HepG2 (cell line): Measurements from ENCODE around the gene ITGAE. TPM values are rescaled to one million over a fixed set of nuclear protein-coding genes. Genes with fewer than 3 reads are reported as not detected.

Experiments
- ASH2L ChIP-seq: fragments of 300-600, 200-600 bp; sonication (generic); IDR thresholded peaks from 2 replicates; pipeline ENCODE4 v1.7.0; 2017; ENCODE audit warnings: low read depth, mild to moderate bottlenecking, moderate library complexity, mixed read lengths, low read length; ENCODE audit not compliant: insufficient read length
- KDM5B ChIP-seq: sonication (generic); formaldehyde crosslinking; IDR thresholded peaks from 2 replicates; pipeline ENCODE4 v1.4.0; 2020; ENCODE audit warnings: missing genetic modification reagents, mild to moderate bottlenecking, borderline replicate concordance
- KLF16 ChIP-seq, 2 experiments: sonication (generic) in 1 of 2; formaldehyde crosslinking in 1 of 2; IDR thresholded peaks; 2 replicates each; pipeline versions ENCODE4 v1.6.1 to v1.8.0; 2016 to 2023; ENCODE audit warnings: missing genetic modification reagents in 2 of 2, missing compliant biosample characterization in 1 of 2
- MBD4 ChIP-seq: IDR thresholded peaks from 2 replicates; pipeline ENCODE4 v1.6.1; 2012; ENCODE audit warnings: low read length, inconsistent platforms, borderline replicate concordance
- MEF2D ChIP-seq: sonication (generic); formaldehyde crosslinking; IDR thresholded peaks from 2 replicates; pipeline ENCODE4 v1.5.1; 2020; ENCODE audit warnings: mild to moderate bottlenecking, missing genetic modification reagents
- NRL ChIP-seq: sonication (generic); formaldehyde crosslinking; IDR thresholded peaks from 2 replicates; pipeline ENCODE4 v1.5.0; 2020; ENCODE audit warnings: missing genetic modification reagents, mild to moderate bottlenecking, moderate library complexity, borderline replicate concordance
- PATZ1 ChIP-seq: sonication (generic); formaldehyde crosslinking; IDR thresholded peaks from 2 replicates; pipeline ENCODE4 v1.4.0; 2020; ENCODE audit warnings: missing genetic modification reagents
- PAX8 ChIP-seq: sonication (generic); formaldehyde crosslinking; IDR thresholded peaks from 2 replicates; pipeline ENCODE4 v1.8.0; 2022; ENCODE audit warnings: mild to moderate bottlenecking, missing genetic modification reagents, borderline replicate concordance
- SOX13 ChIP-seq, 3 experiments: fragments of 450-650 bp in 1 of 3; sonication (generic) in 1 of 3; formaldehyde crosslinking in 1 of 3; IDR thresholded peaks in 2 of 3; conservative IDR thresholded peaks in 1 of 3; 2 replicates each; pipeline versions ENCODE4 v1.5.0 to v1.6.1; 2016 to 2020; ENCODE audit warnings: antibody characterized with exemption in 1 of 3, mild to moderate bottlenecking in 1 of 3, missing compliant biosample characterization in 1 of 3, missing genetic modification reagents in 1 of 3, moderate library complexity in 1 of 3
- SYNCRIP ChIP-seq: fragments of 200-400 bp; formaldehyde crosslinking; IDR thresholded peaks from 2 replicates; pipeline ENCODE4 v1.6.1; 2018; ENCODE audit warnings: mild to moderate bottlenecking, low read depth, low read length; ENCODE audit not compliant: insufficient read depth
- THRA ChIP-seq: sonication (generic); formaldehyde crosslinking; IDR thresholded peaks from 2 replicates; pipeline ENCODE4 v1.4.0; 2020; ENCODE audit warnings: missing genetic modification reagents, borderline replicate concordance
- ZBTB34 ChIP-seq: sonication (generic); formaldehyde crosslinking; IDR thresholded peaks from 2 replicates; pipeline ENCODE4 v1.8.0; 2022; ENCODE audit warnings: mild to moderate bottlenecking, missing genetic modification reagents
- ZNF563 ChIP-seq: sonication (generic); formaldehyde crosslinking; IDR thresholded peaks from 2 replicates; pipeline ENCODE4 v1.8.0; 2022; ENCODE audit warnings: mild to moderate bottlenecking, moderate library complexity, missing genetic modification reagents
- ZNF772 ChIP-seq: sonication (generic); formaldehyde crosslinking; IDR thresholded peaks from 2 replicates; pipeline ENCODE4 v1.5.0; 2020; ENCODE audit warnings: mild to moderate bottlenecking, missing genetic modification reagents
- polyA plus RNA-seq, 8 experiments: library from polyadenylated mRNA; depleted of rRNA in 3 of 8; stranded (reverse) in 7 of 8; unstranded in 1 of 8; fragments of >200 nt; fragmentation: Illumina TruSeq in 4 of 8; extraction: Trizol in 4 of 8; gene quantifications; 2 replicates each; pipeline versions ENCODE4 v1.2.1 to v1.2.3, GENCODE V29; 2011 to 2016; ENCODE audit warnings: low read depth in 4 of 8, missing spikeins in 1 of 8, mixed read lengths in 1 of 8; ENCODE audit not compliant: insufficient read depth in 1 of 8
- total RNA-seq, 5 experiments: library from RNA; depleted of rRNA; stranded (reverse); fragments of >200 nt; fragmentation: Illumina TruSeq; extraction: Trizol; gene quantifications; 2 replicates each; pipeline ENCODE4 v1.2.3, GENCODE V29; 2016; ENCODE audit warnings: low read depth in 1 of 5

The ITGAE gene
- total and polyA plus RNA-seq, 2 of the 13 experiments (the other 11 are each of a cell fraction or from before 2014, with no cell fraction given), result 42.3 to 49.0 TPM

DNA sequence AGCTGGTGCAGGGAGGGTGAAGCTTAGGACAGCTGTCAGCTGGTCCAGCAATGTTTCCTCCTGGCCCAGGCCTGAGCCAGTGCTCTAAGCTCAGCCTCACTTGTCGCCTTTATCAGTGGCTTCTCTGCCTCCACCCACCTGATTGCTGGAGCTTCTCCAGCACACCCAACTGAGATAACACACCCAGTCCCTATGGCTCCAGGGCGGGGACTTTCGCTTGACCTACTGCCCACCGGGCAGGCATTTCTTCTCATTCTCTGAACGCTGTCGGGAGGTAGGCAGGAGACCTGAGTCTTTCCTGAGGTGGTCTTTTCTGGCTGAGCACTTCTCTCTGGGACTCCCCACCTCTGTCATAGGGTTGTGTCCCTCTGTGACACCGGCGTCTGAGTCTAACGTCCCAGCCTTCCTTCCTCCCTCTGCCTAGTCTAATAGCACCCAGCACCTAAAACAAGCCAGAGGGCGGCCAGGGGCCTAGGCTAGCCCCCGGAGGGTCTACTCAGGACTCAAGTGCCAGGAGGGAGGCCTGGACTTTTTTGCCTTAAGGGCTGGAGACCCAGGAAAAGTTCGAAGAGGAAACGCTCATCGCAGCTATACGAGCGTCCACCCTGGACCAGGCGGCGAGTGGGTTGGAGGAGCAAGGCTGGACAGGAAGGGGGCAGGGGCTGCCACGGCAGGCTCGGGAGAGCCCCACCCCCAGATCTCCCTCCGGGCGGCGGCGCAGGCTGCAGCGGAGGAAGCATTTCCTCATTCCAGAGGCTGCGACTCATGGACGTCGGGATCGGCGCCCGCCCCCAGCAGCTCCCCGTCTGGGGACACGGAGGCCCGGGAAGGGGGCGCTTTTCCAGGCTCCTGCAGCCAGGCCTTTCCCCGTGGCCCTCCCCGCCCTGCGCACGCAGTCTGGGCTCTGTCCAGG, 133.4 kb downstream of the ITGAE start (continued):
- TF ChIP-seq THRA, result peak; percentile 6; the same call in 1 of the 2 replicates
- TF ChIP-seq SYNCRIP, result no peak
- TF ChIP-seq MEF2D (CRISPR knock-in tag), result peak; percentile 59; the same call in 1 of the 2 replicates
- TF ChIP-seq ZNF772 (CRISPR knock-in tag), result peak; percentile 62; the same call in 1 of the 2 replicates
- TF ChIP-seq KLF16 (CRISPR knock-in tag; IDR thresholded peaks at IDR 0.05), result 0 out of 4 replicates have a peak, but pooled peaks of 1 of the 2 experiments have one; percentile 41
- peak; percentile 47; the same call in 1 of the 2 replicates for TF ChIP-seq NRL (CRISPR knock-in tag)
- TF ChIP-seq KDM5B, result 0 out of 2 replicates have a peak, but pooled peaks have one; percentile 45
- no peak for TF ChIP-seq MBD4
- 0 out of 2 replicates have a peak, but pooled peaks have one; percentile 46 for TF ChIP-seq PAX8
- peak; percentile 19; the same call in 1 of the 2 replicates for TF ChIP-seq ZNF563 (CRISPR knock-in tag)
- peak; percentile 14 for TF ChIP-seq ASH2L
- TF ChIP-seq SOX13 (IDR thresholded peaks at IDR 0.05), result 0 out of 2 replicates have a peak, but pooled peaks have one; percentile 10
- TF ChIP-seq SOX13 (CRISPR knock-in tag; conservative IDR thresholded peaks at IDR 0.05 in 1 of 2, IDR thresholded peaks at IDR 0.05 in 1 of 2), result no peak; a peak in 1 of 4 replicates
- peak; percentile 65; the same call in 1 of the 2 replicates for TF ChIP-seq ZBTB34 (CRISPR knock-in tag)
- peak; percentile 92 for TF ChIP-seq PATZ1 (CRISPR knock-in tag)
